Trophoblast cell (in vitro differentiated cells and primary cell): ENCODE data around the gene SLC16A4.

Experiments used
- DNase-seq, 2 donors: peaks; one replicate each; pipeline ENCODE4 v3.0.0-alpha.2; 2016
- H2AFZ ChIP-seq: 2 replicates; pipeline ENCODE4 v1.6.1; 2013; ENCODE audit warnings: low read length, moderate library complexity, mild to moderate bottlenecking; ENCODE audit not compliant: insufficient read depth, poor library complexity
- H2AK5ac ChIP-seq: 2 replicates; pipeline ENCODE4 v1.6.1; 2013; ENCODE audit warnings: mild to moderate bottlenecking, low read length
- H2BK120ac ChIP-seq: 2 replicates; pipeline ENCODE4 v1.6.1; 2013; ENCODE audit warnings: low read length, mild to moderate bottlenecking, moderate library complexity; ENCODE audit not compliant: insufficient read depth, poor library complexity
- H2BK12ac ChIP-seq: 2 replicates; pipeline ENCODE4 v1.6.1; 2013; ENCODE audit warnings: mild to moderate bottlenecking, low read length, moderate library complexity
- H2BK5ac ChIP-seq: 2 replicates; pipeline ENCODE4 v1.6.1; 2013; ENCODE audit warnings: low read length, low read depth, moderate library complexity, mild to moderate bottlenecking; ENCODE audit not compliant: poor library complexity
- H3K14ac ChIP-seq: 2 replicates; pipeline ENCODE4 v1.6.1; 2013; ENCODE audit warnings: mild to moderate bottlenecking, low read length
- H3K18ac ChIP-seq: 2 replicates; pipeline ENCODE4 v1.6.1; 2013; ENCODE audit warnings: mild to moderate bottlenecking, low read length
- H3K23ac ChIP-seq: 2 replicates; pipeline ENCODE4 v1.6.1; 2013; ENCODE audit warnings: low read length
- H3K27ac ChIP-seq: 2 replicates; pipeline ENCODE4 v1.5.1; 2013; ENCODE audit warnings: low read depth, mild to moderate bottlenecking, inconsistent platforms, low read length, moderate library complexity
- H3K27me3 ChIP-seq: 2 replicates; pipeline ENCODE4 v1.6.1; 2013; ENCODE audit warnings: inconsistent platforms, mild to moderate bottlenecking, low read length, moderate library complexity; ENCODE audit not compliant: insufficient read depth
- H3K36me3 ChIP-seq, 2 experiments: 1 replicate in 1 of 2; 2 replicates in 1 of 2; pipeline ENCODE4 v1.6.1; 2013; ENCODE audit warnings: low read length in 2 of 2, mild to moderate bottlenecking in 2 of 2, moderate library complexity in 1 of 2; ENCODE audit not compliant: insufficient read depth in 2 of 2, control insufficient read depth in 1 of 2
- H3K4ac ChIP-seq: 2 replicates; pipeline ENCODE4 v1.6.1; 2013; ENCODE audit warnings: low read depth, mild to moderate bottlenecking, low read length, moderate library complexity
- H3K4me1 ChIP-seq, 2 experiments: 1 replicate in 1 of 2; 2 replicates in 1 of 2; pipeline ENCODE4 v1.6.1; 2013; ENCODE audit warnings: low read length in 2 of 2, mild to moderate bottlenecking in 2 of 2, moderate library complexity in 1 of 2; ENCODE audit not compliant: insufficient read depth in 2 of 2, control insufficient read depth in 1 of 2
- H3K4me2 ChIP-seq: 2 replicates; pipeline ENCODE4 v1.6.1; 2013; ENCODE audit warnings: inconsistent platforms, mild to moderate bottlenecking, low read length, moderate library complexity
- H3K4me3 ChIP-seq: 2 replicates; pipeline ENCODE4 v1.5.1; 2013; ENCODE audit warnings: mild to moderate bottlenecking, low read depth, low read length, inconsistent platforms
- H3K79me1 ChIP-seq: one replicate; pipeline ENCODE4 v1.6.1; 2013; ENCODE audit warnings: low read length
- H3K79me2 ChIP-seq: 2 replicates; pipeline ENCODE4 v1.6.1; 2013; ENCODE audit warnings: low read length, mild to moderate bottlenecking; ENCODE audit not compliant: control insufficient read depth, insufficient read depth, poor library complexity
- H3K9ac ChIP-seq: 2 replicates; pipeline ENCODE4 v1.6.1; 2013; ENCODE audit warnings: mild to moderate bottlenecking, low read length
- H3K9me3 ChIP-seq: 2 replicates; pipeline ENCODE4 v1.6.1; 2013; ENCODE audit warnings: low read depth, mild to moderate bottlenecking, control low read depth, inconsistent platforms, low read length; ENCODE audit not compliant: insufficient read depth
- H4K12ac ChIP-seq: 2 replicates; pipeline ENCODE4 v1.6.1; 2013; ENCODE audit warnings: low read depth, mild to moderate bottlenecking, low read length, moderate library complexity
- H4K8ac ChIP-seq: 2 replicates; pipeline ENCODE4 v1.6.1; 2013; ENCODE audit warnings: low read depth, mild to moderate bottlenecking, low read length, moderate library complexity
- H4K91ac ChIP-seq: one replicate; pipeline ENCODE4 v1.6.1; 2013; ENCODE audit warnings: low read depth, mild to moderate bottlenecking, low read length, moderate library complexity
- WGBS: extraction: QIAGEN DNeasy Blood & Tissue Kit; methylation state at CpG from one replicate; pipeline ENCODE4 v1.1.7; 2013; ENCODE audit warnings: missing lambda C conversion rate; ENCODE audit not compliant: insufficient read length, insufficient coverage; ENCODE audit errors: extremely low coverage; 5-methylcytosine and 5-hydroxymethylcytosine counted together

SLC16A4 gene

DNA sequence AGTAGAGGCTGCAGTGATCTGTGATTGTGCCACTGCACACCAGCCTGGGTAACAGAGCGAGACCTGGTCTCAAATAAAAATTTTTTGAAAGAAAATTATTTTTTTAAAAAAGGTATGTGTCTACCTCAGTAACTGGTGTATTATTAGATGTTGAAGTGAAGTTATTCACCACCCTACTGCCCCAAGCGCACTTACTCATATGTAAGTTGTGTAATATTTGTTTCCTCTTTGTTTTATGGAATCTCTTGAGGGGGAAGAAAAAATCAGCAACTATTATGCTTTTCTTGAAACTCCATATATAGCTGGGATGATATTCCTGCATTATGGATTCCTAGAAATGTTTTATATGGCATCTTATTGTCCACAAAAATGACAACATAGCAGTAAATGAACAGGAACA, 30.4 kb downstream of the SLC16A4 start:
- H3K9me3 ChIP-seq: no peaks in the 10 kb centered on the region
- H4K12ac ChIP-seq: no peak overlapping the region
- H4K91ac ChIP-seq: no peak overlapping the region
- DNase-seq: peak in 1 of 2 donors; percentile 5
- H2BK5ac ChIP-seq: no peak overlapping the region
- no peak overlapping the region for H4K8ac ChIP-seq
- H3K36me3 ChIP-seq: peaks cover 2 to 7% of the 10 kb centered on the region in 2 experiments
- no peak overlapping the region for H2BK120ac ChIP-seq
- H2AFZ ChIP-seq: no peak overlapping the region
- no peak overlapping the region for H3K4me3 ChIP-seq
- no CpG with 5 or more reads among the region's 2 CpGs for WGBS
- H2AK5ac ChIP-seq: no peak overlapping the region
- no peaks in the 10 kb centered on the region for H3K4me1 ChIP-seq
- no peak overlapping the region for H3K14ac ChIP-seq
- H3K4ac ChIP-seq: no peak overlapping the region
- no peaks in the 10 kb centered on the region for H3K79me1 ChIP-seq
- no peak overlapping the region for H3K18ac ChIP-seq
- no peak overlapping the region for H3K27ac ChIP-seq
- H3K79me2 ChIP-seq: no peaks in the 10 kb centered on the region
- no peak overlapping the region for H3K9ac ChIP-seq
- no peak overlapping the region for H3K4me2 ChIP-seq
- no peak overlapping the region for H3K23ac ChIP-seq
- no peak overlapping the region for H2BK12ac ChIP-seq
- H3K27me3 ChIP-seq: no peaks in the 10 kb centered on the region

GRCh38 chr1:110356379-110356778, 34.4 kb downstream of the SLC16A4 start:
- H3K14ac ChIP-seq: no peak overlapping the region
- H3K4me2 ChIP-seq: no peak overlapping the region
- DNase-seq: peak in 1 of 2 donors; percentile 61
- no peak overlapping the region for H4K8ac ChIP-seq
- no peaks in the 10 kb centered on the region for H3K79me2 ChIP-seq
- no peak overlapping the region for H3K18ac ChIP-seq
- no peak overlapping the region for H3K9ac ChIP-seq
- H4K12ac ChIP-seq: no peak overlapping the region
- H3K36me3 ChIP-seq: peaks cover 2 to 9% of the 10 kb centered on the region in 2 experiments
- H3K27me3 ChIP-seq: no peaks in the 10 kb centered on the region
- H4K91ac ChIP-seq: no peak overlapping the region
- H2BK5ac ChIP-seq: no peak overlapping the region
- no peak overlapping the region for H3K4ac ChIP-seq
- H3K9me3 ChIP-seq: no peaks in the 10 kb centered on the region
- H3K23ac ChIP-seq: no peak overlapping the region
- H2BK12ac ChIP-seq: no peak overlapping the region
- H3K4me3 ChIP-seq: no peak overlapping the region
- no peaks in the 10 kb centered on the region for H3K4me1 ChIP-seq
- no peak overlapping the region for H2BK120ac ChIP-seq
- no peaks in the 10 kb centered on the region for H3K79me1 ChIP-seq
- H2AFZ ChIP-seq: no peak overlapping the region
- no peak overlapping the region for H3K27ac ChIP-seq
- no CpG with 5 or more reads among the region's 2 CpGs for WGBS
- H2AK5ac ChIP-seq: no peak overlapping the region

DNA sequence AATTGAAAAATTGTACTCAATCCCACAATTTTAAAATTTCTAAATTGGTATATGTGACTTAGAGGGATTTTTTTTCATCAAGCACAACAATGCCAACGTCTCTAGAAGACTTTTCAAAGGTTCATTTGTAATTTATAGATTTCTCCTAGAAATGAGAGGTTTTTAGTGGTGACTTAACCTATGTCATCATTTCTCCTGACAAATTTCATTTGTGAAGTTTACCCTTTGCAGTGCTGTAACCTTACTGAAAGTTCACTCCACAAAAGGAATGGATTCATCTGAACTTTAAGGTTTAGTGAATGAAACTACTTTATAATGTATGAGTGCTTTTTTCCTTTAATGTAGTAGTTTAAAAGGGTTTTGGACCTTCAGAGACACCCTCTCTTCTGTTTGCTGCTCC, 35.5 kb downstream of the SLC16A4 start:
- Histone ChIP-seq H3K27ac (no peak overlapping the region), H3K14ac (no peak overlapping the region), H3K36me3 (peaks cover 2 to 9% of the 10 kb centered on the region in 2 experiments), H3K18ac (no peak overlapping the region), H3K9ac (no peak overlapping the region), H3K4ac (no peak overlapping the region), H2AK5ac (no peak overlapping the region), H3K4me2 (no peak overlapping the region), H3K9me3 (no peaks in the 10 kb centered on the region), H3K4me1 (no peaks in the 10 kb centered on the region), H2AFZ (no peak overlapping the region), H2BK120ac (no peak overlapping the region), H4K12ac (no peak overlapping the region), H3K27me3 (no peaks in the 10 kb centered on the region), H2BK5ac (no peak overlapping the region), H3K23ac (no peak overlapping the region), H3K4me3 (no peak overlapping the region), H2BK12ac (no peak overlapping the region), H4K8ac (no peak overlapping the region), H3K79me2 (no peaks in the 10 kb centered on the region), H3K79me1 (no peaks in the 10 kb centered on the region), H4K91ac (no peak overlapping the region)
- no CpG with 5 or more reads among the region's 1 CpG for WGBS
- DNase-seq: no peak

- H2AK5ac ChIP-seq: no peak overlapping the region
- H2AFZ ChIP-seq: no peak overlapping the region
- H3K27me3 ChIP-seq: no peaks in the 10 kb centered on the region
- H3K4me2 ChIP-seq: no peak overlapping the region
- peaks cover 2% of the 10 kb centered on the region for H3K79me2 ChIP-seq
- no peak overlapping the region for H2BK12ac ChIP-seq
- no peak overlapping the region for H2BK5ac ChIP-seq
- H3K4me3 ChIP-seq: no peak overlapping the region
- no peak overlapping the region for H3K9ac ChIP-seq
- no peak overlapping the region for H3K23ac ChIP-seq
- no peak overlapping the region for H4K91ac ChIP-seq
- no peak for DNase-seq
- H3K79me1 ChIP-seq: no peaks in the 10 kb centered on the region
- H3K36me3 ChIP-seq: peaks cover 12 to 13% of the 10 kb centered on the region in 2 experiments
- no peaks in the 10 kb centered on the region for H3K9me3 ChIP-seq
- no peak overlapping the region for H2BK120ac ChIP-seq
- H3K4me1 ChIP-seq: peaks cover 0 to 4% of the 10 kb centered on the region in 2 experiments
- H3K14ac ChIP-seq: no peak overlapping the region
- H3K18ac ChIP-seq: no peak overlapping the region
- H3K27ac ChIP-seq: no peak overlapping the region
- no peak overlapping the region for H4K12ac ChIP-seq
- no CpG with 5 or more reads among the region's 2 CpGs for WGBS
- H3K4ac ChIP-seq: no peak overlapping the region
- no peak overlapping the region for H4K8ac ChIP-seq
These were observed 40.5 kb downstream of the SLC16A4 start for GRCh38 chr1:110350360-110350759.
